Calu3 (cell line): Measurements from ENCODE around the gene ERAP2. TPM values are rescaled to one million over a fixed set of nuclear protein-coding genes. Genes with fewer than 3 reads are reported as not detected.

Source experiments
- BruUV-seq: library from RNA; stranded (reverse); fragments of 400-500 nt; replicated peaks from 2 replicates; lab custom pipeline; 2021; lab: Mats Ljungman, UMichigan
- CTCF ChIA-PET: fragments of 300-600 bp; sonication (Branson Sonifier 250); formaldehyde crosslinking; loops from one replicate; lab custom pipeline; 2022; ENCODE audit warnings: antibody characterized with exemption; lab: Charles Lee
- DNase-seq: peaks from one replicate; pipeline ENCODE4 v3.0.0; 2022
- H3K27ac Mint-ChIP-seq: one replicate; pipeline ENCODE4 v1.8.0; 2022; ENCODE audit warnings: mixed read lengths; ENCODE audit not compliant: unreplicated experiment
- H3K27me3 Mint-ChIP-seq: one replicate; pipeline ENCODE4 v1.8.0; 2022; ENCODE audit warnings: mixed read lengths; ENCODE audit not compliant: unreplicated experiment
- H3K36me3 Mint-ChIP-seq: one replicate; pipeline ENCODE4 v1.8.0; 2022; ENCODE audit warnings: mild to moderate bottlenecking, moderate library complexity, mixed read lengths; ENCODE audit not compliant: insufficient read depth, unreplicated experiment
- H3K4me1 Mint-ChIP-seq: one replicate; pipeline ENCODE4 v1.8.0; 2022; ENCODE audit warnings: mild to moderate bottlenecking, low read depth, mixed read lengths; ENCODE audit not compliant: unreplicated experiment
- H3K4me3 Mint-ChIP-seq: one replicate; pipeline ENCODE4 v1.8.0; 2022; ENCODE audit warnings: mild to moderate bottlenecking, low read depth, moderate library complexity, mixed read lengths; ENCODE audit not compliant: unreplicated experiment
- H3K9me3 Mint-ChIP-seq: one replicate; pipeline ENCODE4 v1.8.0; 2022; ENCODE audit warnings: low read depth, mixed read lengths; ENCODE audit not compliant: unreplicated experiment
- intact Hi-C: fragments of 100-400 bp; cut with micrococcal nuclease; formaldehyde crosslinking; loops from one replicate; pipeline ENCODE4 v1.10.0; 2022; ENCODE audit not compliant: unreplicated experiment
- total RNA-seq: library from RNA; stranded (reverse); gene quantifications from 2 replicates; pipeline ENCODE4 v1.2.3, GENCODE V29; 2022
- TF ChIP-seq, protein P1 (sequence below): fragments of 200-600 bp; IDR thresholded peaks from one replicate; pipeline ENCODE4 v1.8.0; 2022; ENCODE audit warnings: antibody characterized with exemption; ENCODE audit not compliant: unreplicated experiment

ERAP2 gene
- total RNA-seq, 1 experiment from 2014 or later = 67.7 TPM

DNA sequence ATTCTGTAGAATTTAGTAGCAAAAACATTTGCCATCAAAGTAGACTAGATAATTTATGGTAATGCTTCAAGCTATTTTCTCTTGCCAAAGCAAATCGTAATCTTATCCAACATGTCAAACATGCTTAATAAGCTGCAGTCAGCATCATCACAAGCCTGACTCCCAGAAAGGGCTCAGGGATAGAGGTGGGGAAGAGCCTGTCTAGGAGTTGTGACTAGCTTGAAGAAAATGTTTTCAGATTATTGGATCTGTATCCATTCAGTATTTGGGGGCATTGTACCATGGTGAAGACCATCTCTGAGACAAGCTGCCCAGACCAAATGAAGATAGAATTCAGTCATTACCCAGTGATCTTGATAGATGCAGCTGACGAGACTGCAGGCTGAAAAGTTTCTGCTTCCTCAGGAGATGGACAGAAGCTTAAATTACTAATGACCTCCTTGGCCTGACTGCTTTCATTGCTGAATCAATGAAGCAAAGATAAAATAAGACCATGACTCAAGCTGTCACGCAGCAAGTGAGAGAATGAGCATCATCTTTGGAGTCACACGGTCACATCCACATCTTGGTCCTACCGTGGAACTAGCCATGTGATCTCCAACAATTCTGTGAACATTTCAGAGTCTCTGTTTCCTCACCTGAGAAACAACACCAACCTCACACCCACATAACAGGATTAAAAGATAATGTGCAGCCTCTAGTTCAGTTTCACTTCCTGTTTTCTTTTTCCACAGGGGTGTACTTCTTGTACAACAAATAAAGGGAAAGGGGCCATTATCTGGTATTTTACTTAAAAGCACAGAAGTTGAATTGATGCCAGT lies 9.4 kb downstream of the ERAP2 start:
- intact Hi-C loops = no loop called here
- no peak overlapping the region for H3K4me3 Mint-ChIP-seq
- H3K9me3 Mint-ChIP-seq = peaks cover under 1% of the 10 kb centered on the region
- H3K36me3 Mint-ChIP-seq = peaks cover 15% of the 10 kb centered on the region
- no peaks in the 10 kb centered on the region for H3K27me3 Mint-ChIP-seq
- TF ChIP-seq, protein P1, sequence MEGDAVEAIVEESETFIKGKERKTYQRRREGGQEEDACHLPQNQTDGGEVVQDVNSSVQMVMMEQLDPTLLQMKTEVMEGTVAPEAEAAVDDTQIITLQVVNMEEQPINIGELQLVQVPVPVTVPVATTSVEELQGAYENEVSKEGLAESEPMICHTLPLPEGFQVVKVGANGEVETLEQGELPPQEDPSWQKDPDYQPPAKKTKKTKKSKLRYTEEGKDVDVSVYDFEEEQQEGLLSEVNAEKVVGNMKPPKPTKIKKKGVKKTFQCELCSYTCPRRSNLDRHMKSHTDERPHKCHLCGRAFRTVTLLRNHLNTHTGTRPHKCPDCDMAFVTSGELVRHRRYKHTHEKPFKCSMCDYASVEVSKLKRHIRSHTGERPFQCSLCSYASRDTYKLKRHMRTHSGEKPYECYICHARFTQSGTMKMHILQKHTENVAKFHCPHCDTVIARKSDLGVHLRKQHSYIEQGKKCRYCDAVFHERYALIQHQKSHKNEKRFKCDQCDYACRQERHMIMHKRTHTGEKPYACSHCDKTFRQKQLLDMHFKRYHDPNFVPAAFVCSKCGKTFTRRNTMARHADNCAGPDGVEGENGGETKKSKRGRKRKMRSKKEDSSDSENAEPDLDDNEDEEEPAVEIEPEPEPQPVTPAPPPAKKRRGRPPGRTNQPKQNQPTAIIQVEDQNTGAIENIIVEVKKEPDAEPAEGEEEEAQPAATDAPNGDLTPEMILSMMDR = no peak
- no peak for DNase-seq
- BruUV-seq = no TSS peak
- CTCF ChIA-PET = interaction anchor here (0.6 to 1.1 kb wide), 2 partner anchors 10 to 136 kb away, joined by 3 read pairs; partner anchors contain the start of gene ERAP2
- no peak overlapping the region for H3K27ac Mint-ChIP-seq
- peaks cover 20% of the 10 kb centered on the region for H3K4me1 Mint-ChIP-seq

DNA sequence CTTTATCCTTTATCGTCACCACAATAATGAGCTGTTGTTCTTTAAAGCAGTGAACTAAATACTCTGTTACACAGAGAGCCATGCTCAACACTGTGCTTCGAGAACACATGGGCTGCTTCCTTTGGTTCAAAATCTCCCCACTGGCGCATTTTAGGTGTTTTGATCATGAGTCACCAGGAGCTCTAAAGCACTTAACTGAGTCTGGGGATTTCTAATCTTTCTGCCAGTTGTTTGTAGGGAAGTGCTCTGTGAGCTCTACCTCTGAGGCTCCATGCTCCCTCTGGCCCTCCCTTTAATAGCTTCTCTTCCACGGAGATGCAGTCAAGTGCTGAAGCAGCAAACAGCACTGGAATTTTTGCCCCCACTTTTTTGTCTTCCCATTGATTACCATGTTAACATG lies 17.0 kb downstream of the ERAP2 start:
- no peak for DNase-seq
- BruUV-seq = no TSS peak
- Mint-ChIP-seq H3K27me3 (no peaks in the 10 kb centered on the region), H3K36me3 (no peaks in the 10 kb centered on the region), H3K27ac (no peak overlapping the region), H3K4me1 (peaks cover 10% of the 10 kb centered on the region), H3K4me3 (no peak overlapping the region), H3K9me3 (no peaks in the 10 kb centered on the region)
- CTCF ChIA-PET = interaction anchor here (0.5 to 1.5 kb wide), 2 partner anchors 24 to 431 kb away, joined by 5 read pairs; no protein-coding TSS in a partner anchor
- TF ChIP-seq, protein P1 = no peak
- intact Hi-C loops = no loop called here

DNA sequence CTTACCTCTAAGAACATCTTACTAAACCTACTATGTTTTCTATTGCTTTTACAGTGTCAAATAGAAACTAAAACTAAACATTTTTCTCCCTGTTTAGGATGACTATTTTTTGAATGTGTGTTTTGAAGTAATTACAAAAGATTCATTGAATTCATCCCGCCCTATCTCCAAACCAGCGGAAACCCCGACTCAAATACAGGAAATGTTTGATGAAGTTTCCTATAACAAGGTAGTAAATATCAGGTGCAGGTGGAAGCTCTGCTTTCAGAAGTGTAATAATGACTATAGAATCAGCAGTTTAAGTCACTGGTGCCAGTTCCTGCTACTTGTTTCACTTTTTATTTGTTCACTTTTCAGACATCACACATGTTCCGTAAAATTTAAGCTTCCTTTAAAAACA lies 20.0 kb downstream of the ERAP2 start:
- CTCF ChIA-PET = interaction anchor here (0.6 kb wide), 1 partner anchor 259 kb away, joined by 3 read pairs; no protein-coding TSS in a partner anchor
- no peaks in the 10 kb centered on the region for H3K9me3 Mint-ChIP-seq
- no peak overlapping the region for H3K27ac Mint-ChIP-seq
- BruUV-seq = no TSS peak
- no peak for DNase-seq
- H3K36me3 Mint-ChIP-seq = no peaks in the 10 kb centered on the region
- H3K27me3 Mint-ChIP-seq = no peaks in the 10 kb centered on the region
- intact Hi-C loops = no loop called here
- TF ChIP-seq, protein P1 = no peak
- no peak overlapping the region for H3K4me3 Mint-ChIP-seq
- peaks cover 10% of the 10 kb centered on the region for H3K4me1 Mint-ChIP-seq

DNA sequence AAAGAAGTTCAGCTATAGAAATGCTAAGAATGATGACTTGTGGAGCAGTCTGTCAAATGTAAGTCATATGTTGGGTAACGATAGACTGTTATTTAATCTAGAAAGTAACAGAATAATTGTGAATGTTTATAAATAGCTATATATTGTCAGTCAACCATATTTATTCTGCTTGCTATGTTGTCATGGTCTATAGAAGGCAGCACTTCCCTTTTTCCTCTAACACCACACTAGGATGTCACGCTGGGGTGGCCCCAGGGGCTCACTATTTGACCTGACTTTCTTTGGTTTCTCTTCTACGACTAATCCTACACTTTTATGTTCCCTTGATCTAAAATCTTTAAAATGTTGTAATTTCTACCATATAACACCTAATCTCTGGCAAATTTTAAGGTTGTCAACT lies 20.5 kb downstream of the ERAP2 start:
- TF ChIP-seq, protein P1 = no peak
- no peak for DNase-seq

More for the DNA sequence above, 20.5 kb downstream of the ERAP2 start:
- no peak overlapping the region for H3K4me3 Mint-ChIP-seq
- CTCF ChIA-PET = interaction anchor here (0.6 kb wide), 1 partner anchor 259 kb away, joined by 3 read pairs; no protein-coding TSS in a partner anchor
- intact Hi-C loops = no loop called here
- no peaks in the 10 kb centered on the region for H3K9me3 Mint-ChIP-seq
- no peaks in the 10 kb centered on the region for H3K36me3 Mint-ChIP-seq
- H3K27ac Mint-ChIP-seq = no peak overlapping the region
- H3K27me3 Mint-ChIP-seq = no peaks in the 10 kb centered on the region
- BruUV-seq = no TSS peak
- peaks cover 10% of the 10 kb centered on the region for H3K4me1 Mint-ChIP-seq
